AML-193 (cell line): ENCODE data around the gene KLHL35.
A peak's percentile ranks its signal among the peaks of the same experiment; 100 is the strongest.
"Not testable (repeated sequence)": the region's sequence is repeated elsewhere in the genome, so short reads cannot be mapped to it uniquely, and the experiment has no call there.

Experiments
- DNase-seq, 2 experiments: peaks; one replicate each; lab custom pipeline; 2025; lab: John Stamatoyannopoulos, UW

KLHL35 gene

GRCh38 chr11:75425422-75425821 lies 7.6 kb downstream of the KLHL35 start:
- no peak for DNase-seq

GRCh38 chr11:75424396-75424795 lies 8.6 kb downstream of the KLHL35 start:
- DNase-seq, result no peak

- no peak for DNase-seq
These were observed 9.3 kb downstream of the KLHL35 start for GRCh38 chr11:75423721-75424120.

- no peak for DNase-seq
These were observed 10.5 kb downstream of the KLHL35 start for GRCh38 chr11:75422248-75423231.

- no peak for DNase-seq
These were observed 11.1 kb downstream of the KLHL35 start for GRCh38 chr11:75421902-75422247.

- no peak for DNase-seq
These were observed 11.9 kb downstream of the KLHL35 start for GRCh38 chr11:75421035-75421602.

- no peak for DNase-seq
These were observed 12.6 kb downstream of the KLHL35 start for GRCh38 chr11:75420224-75421034.

GRCh38 chr11:75413864-75414263 lies 19.1 kb downstream of the KLHL35 start:
- no peak for DNase-seq

GRCh38 chr11:75413146-75413545 lies 19.9 kb downstream of the KLHL35 start:
- not testable (repeated sequence) for DNase-seq

- DNase-seq, result not testable (repeated sequence)
These were observed 23.0 kb downstream of the KLHL35 start for GRCh38 chr11:75409971-75410370.

GRCh38 chr11:75408957-75409219 lies 24.1 kb downstream of the KLHL35 start:
- DNase-seq, result no peak

GRCh38 chr11:75406338-75406777 lies 26.6 kb downstream of the KLHL35 start:
- no peak for DNase-seq

- DNase-seq, result no peak
These were observed 28.9 kb downstream of the KLHL35 start for GRCh38 chr11:75403983-75404658.

GRCh38 chr11:75403037-75403436 lies 30.0 kb downstream of the KLHL35 start:
- DNase-seq, result no peak

- no peak for DNase-seq
These were observed 30.8 kb downstream of the KLHL35 start for GRCh38 chr11:75402002-75402773.

- DNase-seq, result no peak
These were observed 32.7 kb downstream of the KLHL35 start for GRCh38 chr11:75400146-75400865.

- DNase-seq, result peak; percentile 84 to 90
These were observed 33.5 kb downstream of the KLHL35 start, which contains the start of gene RPS3 for GRCh38 chr11:75399344-75400145. RPS3 (plus strand) TSS chr11:75399518; CDS start chr11:75399548, 30 bp downstream.

- no peak for DNase-seq
These were observed 34.1 kb downstream of the KLHL35 start for GRCh38 chr11:75398906-75399305.

GRCh38 chr11:75394085-75394840 lies 38.7 kb downstream of the KLHL35 start:
- DNase-seq, result no peak
